NCI-H2171 (cell line): Measurements from ENCODE around the gene PIGQ.
A peak's percentile ranks its signal among the peaks of the same experiment; 100 is the strongest.

Source experiments
- DNase-seq: peaks from one replicate; lab custom pipeline; 2025; lab: John Stamatoyannopoulos, UW

The PIGQ gene

GRCh38 chr16:555528-556473, 14.0 kb upstream of the PIGQ start:
- DNase-seq: no peak

GRCh38 chr16:556474-557173, 13.1 kb upstream of the PIGQ start:
- no peak for DNase-seq

- DNase-seq: no peak
Measured at GRCh38 chr16:557463-558297, 12.1 kb upstream of the PIGQ start.

GRCh38 chr16:558298-559020, 11.3 kb upstream of the PIGQ start:
- no peak for DNase-seq

GRCh38 chr16:559021-559380, 10.8 kb upstream of the PIGQ start:
- no peak for DNase-seq

GRCh38 chr16:559411-560203, 10.2 kb upstream of the PIGQ start:
- no peak for DNase-seq

- DNase-seq: no peak
Measured at GRCh38 chr16:560204-560700, 9.5 kb upstream of the PIGQ start, which contains the start of gene PRR35. TSS of gene PRR35 (plus strand) at chr16:560394. CDS start at chr16:563295, 2,901 bp downstream.

- no peak for DNase-seq
Measured at GRCh38 chr16:560701-561412, 8.9 kb upstream of the PIGQ start.

GRCh38 chr16:561413-561794, 8.4 kb upstream of the PIGQ start:
- no peak for DNase-seq

GRCh38 chr16:561957-562938, 7.5 kb upstream of the PIGQ start:
- DNase-seq: no peak

GRCh38 chr16:563072-563644, 6.6 kb upstream of the PIGQ start:
- no peak for DNase-seq

GRCh38 chr16:564690-565418, 4.9 kb upstream of the PIGQ start:
- no peak for DNase-seq

GRCh38 chr16:565419-566330, 4.1 kb upstream of the PIGQ start:
- no peak for DNase-seq

- peak; percentile 57 for DNase-seq
Measured at GRCh38 chr16:566475-567372, 3.0 kb upstream of the PIGQ start, which contains the start of gene NHLRC4. TSS of gene NHLRC4 (plus strand) at chr16:567005. CDS start at chr16:568048, 1,043 bp downstream.
